ENCODE data around the gene PJA2.

Gene PJA2

DNA sequence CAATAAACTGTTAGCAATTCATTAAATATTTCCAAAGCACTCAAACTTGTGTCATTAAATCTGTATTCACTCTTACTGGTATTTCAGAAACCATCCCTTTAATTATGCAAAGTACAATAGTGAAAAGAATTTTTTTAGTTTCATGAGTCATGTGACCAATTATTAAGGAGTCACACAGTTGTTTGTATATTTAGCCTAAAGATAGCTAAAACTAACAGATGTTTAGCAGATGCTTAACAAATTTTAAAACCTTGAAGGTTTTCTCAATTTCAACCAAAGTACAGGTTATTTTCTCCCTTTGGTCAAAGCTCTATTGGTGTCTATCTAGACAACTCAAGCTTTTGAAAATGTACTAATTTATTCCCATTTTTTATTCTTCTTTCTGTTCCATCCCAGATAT, 44.1 kb downstream of the PJA2 start:
- ChIA-PET POLR2A (no interaction called here), CTCF (no interaction called here)
- TF ChIP-seq FOXK2 (IDR thresholded peaks at IDR 0.05) (no peak), LEF1 (IDR thresholded peaks at IDR 0.05; ENCODE audit: borderline replicate concordance) (no peak), L3MBTL2 (conservative IDR thresholded peaks at IDR 0.05) (no peak), ELF4 (IDR thresholded peaks at IDR 0.05) (no peak), NFRKB (IDR thresholded peaks at IDR 0.05) (no peak), PKNOX1 (IDR thresholded peaks at IDR 0.05) (no peak), BHLHE40 (IDR thresholded peaks at IDR 0.05; ENCODE audit: borderline replicate concordance) (no peak), TARDBP (IDR thresholded peaks at IDR 0.05) (no peak), HDGF (IDR thresholded peaks at IDR 0.05; ENCODE audit: borderline replicate concordance) (no peak), CTBP1 (IDR thresholded peaks at IDR 0.05; ENCODE audit: borderline replicate concordance) (no peak), FOXM1 (IDR thresholded peaks at IDR 0.05; ENCODE audit: borderline replicate concordance) (no peak)
- no peak for DNase-seq (ENCODE audit: extremely low spot score)

DNA sequence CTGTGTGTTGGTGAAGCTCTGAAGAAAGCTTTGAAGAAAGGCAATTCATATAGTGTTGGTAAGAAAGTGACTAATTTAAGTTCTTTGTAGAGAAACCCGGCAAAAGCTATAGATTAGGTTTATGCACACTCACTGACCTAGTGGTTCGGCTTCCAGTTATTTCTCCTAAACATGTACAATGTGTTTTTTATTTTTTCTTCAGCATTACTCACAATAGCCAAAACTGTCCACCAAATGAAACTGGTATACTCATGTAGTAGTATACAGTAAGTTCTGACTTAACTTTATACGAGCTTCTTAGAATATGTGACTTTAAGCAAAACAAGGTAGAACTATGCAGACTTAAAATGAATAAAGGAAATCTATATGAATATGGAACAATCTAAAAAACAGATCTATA, 44.8 kb downstream of the PJA2 start:
- DNase-seq (ENCODE audit: extremely low spot score), result no peak
- TF ChIP-seq ELF4 (IDR thresholded peaks at IDR 0.05) (no peak), NFRKB (IDR thresholded peaks at IDR 0.05) (no peak), ARNT (IDR thresholded peaks at IDR 0.05) (no peak), SUZ12 (IDR thresholded peaks at IDR 0.05) (no peak)
- POLR2A ChIA-PET, result no interaction called here
- CTCF ChIA-PET, result no interaction called here

DNA sequence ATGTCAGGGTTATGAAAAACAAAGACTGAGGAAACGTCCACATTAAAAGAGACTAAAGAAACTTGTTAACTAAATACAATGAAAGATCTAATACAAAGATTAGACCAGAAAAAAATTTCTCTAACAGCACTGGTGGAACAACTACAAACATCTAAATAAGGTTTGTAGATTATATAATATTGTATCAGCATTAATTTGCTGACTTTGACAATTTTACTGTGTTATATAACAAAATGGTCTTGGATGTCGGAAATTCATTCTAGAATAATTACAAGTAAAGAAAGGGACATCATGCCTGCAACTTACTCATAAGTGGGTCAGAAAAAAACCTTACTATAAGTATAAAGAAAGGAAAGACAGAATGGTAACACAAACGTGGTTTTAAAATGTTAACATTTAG, 50.1 kb downstream of the PJA2 start:
- no peak for DNase-seq (ENCODE audit: extremely low spot score)
- TF ChIP-seq LEF1 (IDR thresholded peaks at IDR 0.05; ENCODE audit: borderline replicate concordance) (no peak), CTBP1 (IDR thresholded peaks at IDR 0.05; ENCODE audit: borderline replicate concordance) (no peak), SUZ12 (IDR thresholded peaks at IDR 0.05) (no peak), PKNOX1 (IDR thresholded peaks at IDR 0.05) (no peak)
- ChIA-PET CTCF (no interaction called here), POLR2A (no interaction called here)

- TF ChIP-seq ELF4 (IDR thresholded peaks at IDR 0.05), result no peak
- ChIA-PET POLR2A (no interaction called here), CTCF (no interaction called here)
- DNase-seq (ENCODE audit: extremely low spot score), result no peak
These were observed 52.0 kb downstream of the PJA2 start for GRCh38 chr5:109357807-109358206.

DNA sequence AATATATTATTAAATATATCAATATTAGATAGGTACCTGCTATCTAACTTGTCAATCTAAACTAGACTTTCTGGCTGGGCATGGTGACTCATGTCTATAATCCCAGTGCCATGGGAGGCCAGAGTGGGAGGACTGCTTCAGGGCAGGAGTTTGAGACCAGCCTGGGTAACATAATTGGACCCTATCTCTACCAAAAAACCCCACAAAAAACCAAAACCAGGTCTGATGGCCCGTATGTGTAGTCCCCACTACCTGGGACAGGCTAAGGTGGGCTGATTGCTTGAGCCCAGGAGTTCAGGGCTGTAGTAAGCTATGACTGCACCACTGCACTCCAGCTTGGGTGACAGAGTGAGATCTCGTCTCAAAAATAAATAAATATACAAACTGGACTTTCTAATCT, 55.0 kb downstream of the PJA2 start:
- ChIA-PET POLR2A (no interaction called here), CTCF (no interaction called here)
- no peak for DNase-seq (ENCODE audit: extremely low spot score)
- TF ChIP-seq L3MBTL2 (conservative IDR thresholded peaks at IDR 0.05), result no peak
- TF ChIP-seq FOXA1 (IDR thresholded peaks at IDR 0.05), result no peak
- no peak for TF ChIP-seq FOXK2 (IDR thresholded peaks at IDR 0.05)
- no peak for TF ChIP-seq HDGF (IDR thresholded peaks at IDR 0.05; ENCODE audit: borderline replicate concordance)
- TF ChIP-seq SP1 (IDR thresholded peaks at IDR 0.05), result no peak
- TF ChIP-seq PKNOX1 (IDR thresholded peaks at IDR 0.05), result no peak
- TF ChIP-seq LEF1 (IDR thresholded peaks at IDR 0.05; ENCODE audit: borderline replicate concordance), result no peak
- TF ChIP-seq SUZ12 (IDR thresholded peaks at IDR 0.05), result no peak
- TF ChIP-seq TARDBP (IDR thresholded peaks at IDR 0.05), result no peak
- no peak for TF ChIP-seq NFRKB (IDR thresholded peaks at IDR 0.05)
- TF ChIP-seq ELF4 (IDR thresholded peaks at IDR 0.05), result no peak
- no peak for TF ChIP-seq CTBP1 (IDR thresholded peaks at IDR 0.05; ENCODE audit: borderline replicate concordance)
- no peak for TF ChIP-seq ZNF384 (IDR thresholded peaks at IDR 0.05)
- TF ChIP-seq FOXM1 (IDR thresholded peaks at IDR 0.05; ENCODE audit: borderline replicate concordance), result no peak
- no peak for TF ChIP-seq ARNT (IDR thresholded peaks at IDR 0.05)
- no peak for TF ChIP-seq BHLHE40 (IDR thresholded peaks at IDR 0.05; ENCODE audit: borderline replicate concordance)

- TF ChIP-seq TARDBP (IDR thresholded peaks at IDR 0.05) (no peak), SUZ12 (IDR thresholded peaks at IDR 0.05) (no peak), ARNT (IDR thresholded peaks at IDR 0.05) (no peak), FOXA1 (IDR thresholded peaks at IDR 0.05) (no peak)
- DNase-seq (ENCODE audit: extremely low spot score), result no peak
- CTCF ChIA-PET, result no interaction called here
- POLR2A ChIA-PET, result no interaction called here
These were observed 57.5 kb downstream of the PJA2 start for GRCh38 chr5:109351988-109352864.

DNA sequence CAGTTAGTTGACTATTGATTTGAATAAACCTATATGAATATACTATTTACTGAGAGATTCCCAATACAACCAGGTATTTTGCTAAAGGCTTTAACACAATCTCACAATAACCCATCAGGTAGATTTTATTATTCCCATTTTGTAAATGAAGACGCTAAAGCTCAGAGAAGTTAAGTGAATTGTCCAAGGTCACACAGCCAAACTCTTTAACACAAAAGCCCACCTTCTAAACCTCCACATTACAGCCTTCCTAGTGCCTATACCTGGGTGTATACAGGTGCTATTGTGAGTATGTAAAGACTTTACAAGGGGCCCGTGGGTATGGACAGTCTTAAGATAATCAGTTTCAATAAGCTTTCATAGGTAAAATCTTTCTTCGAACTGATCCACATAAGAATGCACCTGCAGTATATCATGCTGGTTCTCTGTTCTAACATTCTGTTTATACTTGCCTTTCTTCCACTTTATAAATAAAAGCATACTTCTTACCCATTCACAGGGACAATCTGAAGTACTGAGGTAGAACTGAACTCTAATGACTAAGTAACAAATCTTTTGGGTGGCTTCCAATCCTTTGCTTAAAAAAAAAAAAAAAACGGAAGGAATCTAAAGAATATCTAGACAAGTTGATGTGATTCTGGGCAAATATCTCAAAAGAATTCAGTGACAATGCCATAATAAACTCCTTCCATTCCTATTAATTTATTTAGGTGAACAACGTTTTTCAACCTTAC, 59.1 kb downstream of the PJA2 start:
- POLR2A ChIA-PET, result no interaction called here
- CTCF ChIA-PET, result no interaction called here
- TF ChIP-seq LEF1 (IDR thresholded peaks at IDR 0.05; ENCODE audit: borderline replicate concordance), result no peak
- no peak for TF ChIP-seq L3MBTL2 (conservative IDR thresholded peaks at IDR 0.05)
- no peak for TF ChIP-seq TARDBP (IDR thresholded peaks at IDR 0.05)
- TF ChIP-seq SUZ12 (IDR thresholded peaks at IDR 0.05), result no peak
- TF ChIP-seq HDGF (IDR thresholded peaks at IDR 0.05; ENCODE audit: borderline replicate concordance), result no peak
- TF ChIP-seq NFRKB (IDR thresholded peaks at IDR 0.05), result no peak
- no peak for TF ChIP-seq FOXA1 (IDR thresholded peaks at IDR 0.05)
- no peak for TF ChIP-seq CTBP1 (IDR thresholded peaks at IDR 0.05; ENCODE audit: borderline replicate concordance)
- no peak for TF ChIP-seq FOXM1 (IDR thresholded peaks at IDR 0.05; ENCODE audit: borderline replicate concordance)
- TF ChIP-seq FOXK2 (IDR thresholded peaks at IDR 0.05), result no peak
- no peak for TF ChIP-seq ELF4 (IDR thresholded peaks at IDR 0.05)
- no peak for TF ChIP-seq ARNT (IDR thresholded peaks at IDR 0.05)
- TF ChIP-seq SP1 (IDR thresholded peaks at IDR 0.05), result no peak
- TF ChIP-seq ZNF384 (IDR thresholded peaks at IDR 0.05), result no peak
- no peak for TF ChIP-seq BHLHE40 (IDR thresholded peaks at IDR 0.05; ENCODE audit: borderline replicate concordance)
- no peak for TF ChIP-seq PKNOX1 (IDR thresholded peaks at IDR 0.05)
- no peak for DNase-seq (ENCODE audit: extremely low spot score)

Measured in HEK293T (cell line).